GM21360 (cell line): ENCODE data around the gene CHST15.

Source experiments
- ATAC-seq: cut with Tn5 transposase; IDR thresholded peaks from one replicate; pipeline ENCODE4 v1.9.1; 2021; ENCODE audit warnings: mild to moderate bottlenecking, moderate library complexity; ENCODE audit not compliant: unreplicated experiment

Gene CHST15

DNA sequence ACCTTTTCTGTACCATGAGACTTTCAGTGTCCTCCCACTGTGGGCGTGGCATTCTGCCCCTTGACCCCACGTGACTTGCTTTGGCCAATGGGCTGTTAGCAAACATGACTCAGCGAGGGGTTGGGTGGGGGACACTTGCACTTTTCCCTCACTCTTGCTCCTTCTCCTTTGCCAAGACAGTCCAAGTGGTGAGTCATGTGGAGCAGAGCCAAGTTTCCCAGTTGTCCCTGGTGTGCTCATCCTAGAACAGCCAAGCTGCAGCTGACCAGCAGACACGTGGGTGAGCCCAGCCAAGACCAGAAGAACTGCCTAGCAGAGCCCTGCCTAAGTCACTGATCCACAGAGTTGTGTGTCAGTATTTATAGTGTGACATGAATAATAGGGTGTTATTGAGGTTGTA is 119.0 kb downstream of the CHST15 start:
- ATAC-seq: no peak

DNA sequence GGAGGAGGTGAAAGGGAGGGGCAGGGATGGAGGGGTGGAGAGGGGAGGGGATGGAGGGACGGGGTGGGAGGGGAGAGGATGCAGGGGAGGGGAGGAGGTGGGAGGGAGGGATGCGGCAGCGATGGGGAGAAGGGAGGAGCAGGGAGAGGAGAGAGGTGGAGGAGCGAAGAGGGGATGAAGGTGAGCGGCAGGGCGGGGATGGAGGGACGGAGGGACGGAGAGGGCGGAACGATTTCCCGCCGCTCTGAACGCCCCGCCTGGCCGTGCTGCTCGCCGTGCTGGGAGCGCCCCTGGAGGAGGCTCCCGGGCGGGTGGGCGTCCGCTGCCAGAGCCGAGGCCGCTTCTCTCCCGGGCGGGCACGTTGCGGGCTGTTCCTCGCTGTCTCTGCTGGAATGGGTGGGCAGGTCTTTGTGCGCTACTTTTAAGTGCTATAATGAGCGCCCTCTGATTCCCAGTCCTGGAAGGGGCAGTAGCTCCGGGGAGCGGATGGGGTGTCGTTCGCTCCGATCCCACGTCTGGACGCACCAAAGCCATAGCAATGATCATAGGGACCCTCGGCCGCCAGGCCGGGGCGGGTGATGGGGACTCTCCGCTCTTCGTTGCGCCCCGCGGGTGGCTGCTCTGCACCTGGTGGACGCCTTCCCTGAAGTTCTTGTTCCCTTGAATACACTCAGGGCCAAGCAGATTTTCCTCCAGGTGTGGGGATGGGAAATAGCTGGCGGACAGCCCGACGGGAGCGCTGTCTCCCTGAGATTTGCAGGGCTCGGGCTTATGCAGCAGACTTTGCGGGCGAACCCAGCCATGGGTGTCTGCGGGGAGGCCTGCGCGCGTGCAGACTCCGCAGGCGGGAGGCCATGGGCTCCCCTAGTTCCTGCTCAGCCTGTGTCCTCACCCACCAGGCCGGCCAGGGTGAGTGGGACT is 120.7 kb downstream of the CHST15 start:
- no peak for ATAC-seq

DNA sequence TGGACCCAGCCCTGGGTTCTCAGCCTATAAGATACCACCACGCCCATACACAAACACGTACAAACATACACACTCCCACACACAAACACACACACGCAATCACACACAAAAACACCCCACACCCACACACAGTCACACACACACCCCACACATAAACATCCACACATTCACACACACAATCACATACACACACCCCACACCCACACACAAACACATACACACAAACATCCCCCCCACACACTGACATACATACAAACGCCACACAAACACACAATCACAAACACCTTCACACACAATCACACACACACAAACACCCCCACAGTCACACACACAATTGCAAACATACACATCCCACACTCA is 122.5 kb downstream of the CHST15 start:
- no peak for ATAC-seq

DNA sequence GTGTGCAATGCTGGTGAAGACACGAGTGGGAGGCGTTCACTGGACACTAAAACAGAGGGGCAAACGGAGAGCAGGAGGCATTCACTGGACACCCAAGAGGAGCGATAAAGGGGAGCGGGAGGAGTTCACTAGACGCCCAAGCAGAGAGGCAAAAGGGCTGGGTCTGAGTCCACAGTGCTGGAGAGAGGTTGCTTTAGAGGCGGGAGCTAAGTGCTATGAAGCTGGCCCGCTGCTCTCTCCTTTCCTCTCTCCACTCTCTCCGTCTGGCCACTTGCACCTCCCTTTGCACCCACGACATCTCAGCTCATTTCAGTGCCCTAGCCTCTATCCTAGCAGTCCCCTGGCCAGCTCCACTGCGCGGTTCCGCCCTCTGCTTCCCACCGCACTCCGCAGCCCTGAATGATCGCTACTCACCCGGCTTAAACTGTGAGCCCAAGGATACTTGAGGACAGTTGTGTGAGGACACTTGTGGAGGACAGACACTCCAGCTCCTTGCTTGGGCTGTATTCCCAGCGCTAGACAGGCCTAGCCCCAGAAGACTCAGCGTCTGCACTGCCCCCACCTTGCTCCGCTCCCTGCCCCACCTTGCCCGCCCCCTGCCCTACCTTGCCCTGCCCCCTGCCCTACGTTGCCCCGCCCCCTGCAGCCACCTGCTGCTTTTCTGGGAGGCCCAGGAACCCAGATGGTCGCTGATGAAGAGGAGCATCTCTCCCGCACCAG is 123.0 kb downstream of the CHST15 start:
- no peak for ATAC-seq

DNA sequence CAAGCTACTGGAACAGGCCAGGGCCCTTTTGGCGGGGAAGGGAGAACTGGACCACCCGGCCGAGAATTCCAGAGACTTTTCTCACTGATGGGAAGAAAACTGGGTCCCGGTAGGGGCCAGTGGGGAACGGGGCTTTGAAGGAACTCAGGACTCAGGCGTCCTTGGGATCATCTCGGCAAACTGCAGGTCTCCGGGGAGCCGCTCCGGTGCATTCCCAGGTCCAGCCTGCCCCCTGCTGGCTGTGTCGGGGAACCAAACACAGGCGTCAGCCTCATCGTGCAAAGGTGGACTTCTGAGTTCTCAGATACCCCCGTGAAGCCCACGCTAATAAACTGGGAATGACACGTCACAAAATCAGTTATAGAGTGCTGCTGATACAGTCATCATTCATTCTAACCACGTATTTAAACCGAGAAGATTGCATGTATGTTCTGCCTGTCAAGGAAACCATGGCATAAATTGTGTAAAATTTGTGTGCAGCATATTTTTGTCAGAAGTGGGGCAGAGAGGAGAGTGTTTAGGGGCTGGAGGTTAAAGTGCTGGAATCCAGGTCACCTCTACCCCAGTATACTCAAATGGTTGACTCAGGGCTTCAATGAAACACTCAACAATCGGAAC is 125.7 kb downstream of the CHST15 start:
- no peak for ATAC-seq

DNA sequence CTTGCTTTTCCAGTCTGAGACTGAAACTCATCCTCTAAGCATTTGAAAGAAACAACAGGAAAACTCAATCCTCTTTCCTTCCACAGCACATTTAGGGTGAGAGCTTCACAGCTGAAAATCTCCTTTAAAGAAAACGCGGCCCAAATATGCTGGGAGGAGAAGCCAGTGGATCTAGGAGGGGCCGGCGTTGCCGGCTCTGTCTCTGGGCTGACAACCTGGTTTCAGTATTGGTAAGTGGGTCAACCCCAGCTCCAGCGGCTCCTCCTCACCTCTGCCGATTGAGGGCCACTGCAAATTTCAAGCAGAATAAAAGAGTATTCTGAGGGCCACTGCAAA is 126.5 kb downstream of the CHST15 start:
- no peak for ATAC-seq

DNA sequence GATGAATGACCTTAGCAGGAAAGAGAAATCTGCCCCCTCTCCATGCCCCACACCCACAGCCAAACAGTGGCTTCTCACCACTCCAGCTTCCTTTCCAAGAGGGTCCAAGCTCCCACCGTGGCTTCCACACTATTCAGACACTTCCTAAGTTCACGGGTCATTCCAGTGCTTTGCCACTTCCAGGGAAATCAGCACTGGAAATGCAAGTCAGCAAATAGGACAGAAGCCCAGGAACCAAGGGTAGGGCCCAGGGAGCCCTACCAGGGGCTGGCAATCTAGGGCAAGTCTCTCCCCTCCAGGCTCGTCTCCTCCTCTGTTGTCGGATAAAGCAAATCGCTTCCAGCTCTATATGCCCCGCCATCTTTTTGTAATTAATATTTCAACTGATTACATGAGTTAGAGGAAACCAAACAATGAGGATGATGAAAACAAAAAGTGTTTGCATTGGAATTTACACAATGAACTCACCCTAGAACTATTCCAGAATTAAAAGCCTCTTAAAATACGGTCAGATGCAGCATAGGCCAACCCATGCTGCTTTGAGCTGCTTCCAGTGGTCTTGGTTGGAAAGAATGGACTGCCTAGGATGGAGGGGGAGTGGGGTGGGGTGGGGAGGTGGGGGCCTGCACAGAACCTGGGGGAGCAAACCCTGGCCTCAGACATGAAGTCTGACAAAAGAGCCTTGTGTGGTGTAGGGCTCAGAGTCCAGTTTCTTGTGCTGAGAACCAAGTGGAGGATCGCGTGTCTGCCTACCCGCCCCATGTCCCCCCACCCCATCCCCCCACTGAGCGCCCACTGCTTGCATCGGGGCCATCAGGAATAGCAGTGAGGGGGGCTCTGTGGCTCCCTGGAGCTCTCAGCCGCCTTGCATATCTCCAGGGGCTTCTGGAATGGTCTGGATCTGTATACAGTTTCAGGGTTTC is 127.2 kb downstream of the CHST15 start:
- no peak for ATAC-seq

DNA sequence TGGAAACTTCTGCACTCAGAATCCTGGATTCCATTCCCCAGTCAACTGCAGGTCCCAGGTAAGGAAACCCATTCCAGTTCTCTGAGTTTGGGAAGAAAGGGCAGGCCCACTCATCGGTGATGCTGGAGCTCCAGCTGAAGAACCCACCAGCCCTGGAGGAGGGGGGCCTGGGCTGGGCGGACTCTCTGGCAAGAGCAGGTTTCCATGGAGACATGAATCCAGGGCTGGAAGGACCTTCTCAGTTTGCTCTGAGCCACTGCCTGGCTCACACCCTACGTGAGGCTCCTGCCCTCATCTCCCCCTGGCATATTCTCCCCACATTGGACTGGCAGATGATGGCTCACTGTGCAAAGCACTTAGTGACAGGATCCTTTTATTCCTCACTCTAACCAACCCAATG is 128.4 kb downstream of the CHST15 start:
- no peak for ATAC-seq

DNA sequence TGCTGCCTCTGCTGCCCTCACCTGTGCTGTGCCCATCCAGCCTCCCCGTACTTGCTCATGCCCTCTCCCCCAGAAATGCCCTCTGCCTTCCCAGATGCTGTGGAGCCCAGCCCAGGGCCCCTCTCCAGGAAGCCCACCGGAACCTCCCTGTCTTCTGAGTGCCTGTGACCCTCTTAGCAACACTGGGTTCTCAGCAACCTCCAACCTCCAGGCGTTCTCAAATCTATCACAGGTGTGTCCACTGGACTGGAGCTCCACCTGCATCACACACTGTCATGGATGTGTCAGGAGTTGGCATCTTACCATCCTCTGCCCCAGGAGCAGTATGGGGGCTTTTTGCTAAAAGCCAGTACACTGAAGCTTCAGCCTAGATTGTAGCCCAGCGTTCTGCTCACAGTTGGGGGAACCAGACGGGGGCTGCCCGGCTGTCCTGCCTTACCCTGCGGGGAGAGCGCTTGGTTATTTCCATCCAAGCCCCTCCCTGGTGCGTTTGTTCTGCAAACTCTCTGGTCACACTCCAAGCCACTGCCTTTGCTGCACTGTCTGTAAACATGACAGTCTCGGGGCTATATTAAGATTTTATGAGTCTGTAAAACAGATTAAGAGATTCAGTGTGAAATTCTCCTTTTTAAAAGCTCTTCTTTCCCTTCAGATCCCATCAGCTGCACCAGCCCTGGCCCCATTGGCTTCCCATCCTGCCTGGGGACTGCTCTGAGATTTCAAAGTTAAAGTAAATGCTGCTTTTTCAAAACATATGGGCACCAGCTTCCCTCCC is 130.5 kb downstream of the CHST15 start:
- ATAC-seq: no peak

DNA sequence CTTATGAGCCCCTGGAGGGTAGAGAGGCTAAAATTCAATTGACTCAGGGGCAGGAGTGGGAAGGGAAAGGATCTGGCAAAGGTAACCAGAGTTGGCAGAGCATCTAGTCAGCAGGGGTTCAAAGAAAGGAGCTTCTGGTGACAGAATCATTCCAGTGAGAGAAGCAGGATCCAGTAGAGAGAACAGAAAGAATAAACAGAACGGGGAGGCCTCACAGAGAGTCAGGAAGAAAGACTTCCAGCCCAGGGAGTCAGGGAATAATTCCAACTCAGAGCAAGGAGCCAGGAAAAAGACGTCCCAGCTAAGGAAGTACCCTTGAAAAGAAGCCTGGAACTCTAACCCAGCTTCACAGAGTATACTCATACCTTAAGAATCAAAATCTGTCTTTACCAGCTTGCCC is 135.2 kb downstream of the CHST15 start:
- no peak for ATAC-seq
